GM21576 (cell line): ENCODE results near the gene RASGEF1C.
A peak's percentile ranks its signal among the peaks of the same experiment; 100 is the strongest.
"Not testable (repeated sequence)": the region's sequence is repeated elsewhere in the genome, so short reads cannot be mapped to it uniquely, and the experiment has no call there.

ENCODE experiments used
- ATAC-seq: cut with Tn5 transposase; IDR thresholded peaks from one replicate; pipeline ENCODE4 v1.9.1; 2021; ENCODE audit warnings: mild to moderate bottlenecking, moderate library complexity; ENCODE audit not compliant: unreplicated experiment

RASGEF1C gene

GRCh38 chr5:180103487-180104167, 105.4 kb downstream of the RASGEF1C start:
- no peak for ATAC-seq

GRCh38 chr5:180102636-180103035, 106.4 kb downstream of the RASGEF1C start:
- no peak for ATAC-seq

GRCh38 chr5:180101451-180102105, 107.4 kb downstream of the RASGEF1C start:
- no peak for ATAC-seq

- no peak for ATAC-seq
Measured at GRCh38 chr5:180100621-180101450, 108.2 kb downstream of the RASGEF1C start.

- no peak for ATAC-seq
Measured at GRCh38 chr5:180099733-180100611, 109.0 kb downstream of the RASGEF1C start.

- ATAC-seq: no peak
Measured at GRCh38 chr5:180098991-180099732, 109.8 kb downstream of the RASGEF1C start.

GRCh38 chr5:180098526-180098925, 110.5 kb downstream of the RASGEF1C start:
- ATAC-seq: no peak

- no peak for ATAC-seq
Measured at GRCh38 chr5:180097926-180098325, 111.1 kb downstream of the RASGEF1C start.

- ATAC-seq: no peak
Measured at GRCh38 chr5:180097163-180097894, 111.7 kb downstream of the RASGEF1C start.

- no peak for ATAC-seq
Measured at GRCh38 chr5:180096616-180097015, 112.4 kb downstream of the RASGEF1C start.

- no peak for ATAC-seq
Measured at GRCh38 chr5:180095545-180095944, 113.5 kb downstream of the RASGEF1C start.

GRCh38 chr5:180093651-180094382, 115.2 kb downstream of the RASGEF1C start:
- ATAC-seq: no peak

- no peak for ATAC-seq
Measured at GRCh38 chr5:180093241-180093640, 115.8 kb downstream of the RASGEF1C start.

GRCh38 chr5:180090769-180091546, 118.1 kb downstream of the RASGEF1C start:
- ATAC-seq: no peak

GRCh38 chr5:180090098-180090768, 118.8 kb downstream of the RASGEF1C start:
- ATAC-seq: peak; percentile 69

GRCh38 chr5:180089628-180090027, 119.4 kb downstream of the RASGEF1C start:
- not testable (repeated sequence) for ATAC-seq

GRCh38 chr5:180088561-180088960, 120.5 kb downstream of the RASGEF1C start:
- ATAC-seq: no peak
